GM21390 (cell line): ENCODE measurements around the gene KBTBD8.

Source experiments
- ATAC-seq: cut with Tn5 transposase; IDR thresholded peaks from one replicate; pipeline ENCODE4 v1.9.1; 2021; ENCODE audit not compliant: unreplicated experiment

KBTBD8 gene

GRCh38 chr3:67031986-67032385, 33.9 kb downstream of the KBTBD8 start:
- ATAC-seq: no peak

- no peak for ATAC-seq
Measured at GRCh38 chr3:67033079-67033478, 35.0 kb downstream of the KBTBD8 start.

GRCh38 chr3:67034371-67034770, 36.3 kb downstream of the KBTBD8 start:
- ATAC-seq: no peak

- ATAC-seq: no peak
Measured at GRCh38 chr3:67037615-67038014, 39.5 kb downstream of the KBTBD8 start.

GRCh38 chr3:67044295-67044694, 46.2 kb downstream of the KBTBD8 start:
- no peak for ATAC-seq

- ATAC-seq: no peak
Measured at GRCh38 chr3:67044955-67045354, 46.8 kb downstream of the KBTBD8 start.

- no peak for ATAC-seq
Measured at GRCh38 chr3:67045711-67046465, 47.8 kb downstream of the KBTBD8 start.

- no peak for ATAC-seq
Measured at GRCh38 chr3:67047051-67047450, 48.9 kb downstream of the KBTBD8 start.

GRCh38 chr3:67048067-67048714, 50.1 kb downstream of the KBTBD8 start:
- peak; percentile 93 for ATAC-seq

GRCh38 chr3:67048715-67049074, 50.6 kb downstream of the KBTBD8 start:
- ATAC-seq: peak; percentile 65

- no peak for ATAC-seq
Measured at GRCh38 chr3:67059443-67059842, 61.3 kb downstream of the KBTBD8 start.
